ENCODE data around the gene POU6F1. TPM values are rescaled to one million over a fixed set of nuclear protein-coding genes. Genes with fewer than 3 reads are reported as not detected.

The POU6F1 gene
- total and polyA plus RNA-seq, 2 experiments from 2014 or later: 3.2 to 6.3 TPM

- H3K4me2 ChIP-seq: no peak overlapping the region
- no peaks in the 10 kb centered on the region for H3K9me3 ChIP-seq (ENCODE audit: low read depth)
- TF ChIP-seq CTCF (IDR thresholded peaks at IDR 0.05; ENCODE audit: poor library complexity) (no peak), EZH2 (IDR thresholded peaks at IDR 0.05; ENCODE audit: borderline replicate concordance) (no peak), EZH2phosphoT487 (IDR thresholded peaks at IDR 0.05; ENCODE audit: low read depth, severe bottlenecking, unreplicated experiment) (no peak)
- H2AFZ ChIP-seq: no peak overlapping the region
- H3K9me2 ChIP-seq (replicated peaks; ENCODE audit: insufficient read depth): no peaks in the 10 kb centered on the region
- no peaks in the 10 kb centered on the region for H3K36me3 ChIP-seq (replicated peaks; ENCODE audit: insufficient read depth, low read depth)
- H3K4me3 ChIP-seq: no peak overlapping the region
- no peaks in the 10 kb centered on the region for H3K4me1 ChIP-seq (ENCODE audit: insufficient read depth)
- H4K20me1 ChIP-seq (ENCODE audit: insufficient read depth, poor library complexity, severe bottlenecking): no peaks in the 10 kb centered on the region
- H3K27me3 ChIP-seq: no peaks in the 10 kb centered on the region
- DNase-seq (ENCODE audit: low spot score): no peak
- 97% methylated on average over 9 of the region's 9 CpGs for WGBS (ENCODE audit: low lambda C conversion rate, missing lambda C conversion rate)
- H3K79me2 ChIP-seq: no peaks in the 10 kb centered on the region
- no peak overlapping the region for H3K27ac ChIP-seq
Measured at GRCh38 chr12:51196547-51196946, 21.3 kb downstream of the POU6F1 start.

GRCh38 chr12:51195841-51196240 lies 22.0 kb downstream of the POU6F1 start:
- Histone ChIP-seq H4K20me1 (ENCODE audit: insufficient read depth, poor library complexity, severe bottlenecking) (no peaks in the 10 kb centered on the region), H3K4me3 (no peak overlapping the region), H3K4me2 (no peak overlapping the region), H3K27me3 (no peaks in the 10 kb centered on the region), H3K9me3 (ENCODE audit: low read depth) (no peaks in the 10 kb centered on the region), H2AFZ (no peak overlapping the region), H3K9me2 (replicated peaks; ENCODE audit: insufficient read depth) (no peaks in the 10 kb centered on the region), H3K36me3 (replicated peaks; ENCODE audit: insufficient read depth, low read depth) (no peaks in the 10 kb centered on the region), H3K27ac (no peak overlapping the region), H3K4me1 (ENCODE audit: insufficient read depth) (no peaks in the 10 kb centered on the region), H3K79me2 (no peaks in the 10 kb centered on the region)
- no peak for DNase-seq (ENCODE audit: low spot score)
- over 99% methylated on average over 7 of the region's 7 CpGs for whole genome bisulfite sequencing (ENCODE audit: low lambda C conversion rate, missing lambda C conversion rate)
- no peak for TF ChIP-seq EZH2phosphoT487 (IDR thresholded peaks at IDR 0.05; ENCODE audit: low read depth, severe bottlenecking, unreplicated experiment)
- no peak for TF ChIP-seq CTCF (IDR thresholded peaks at IDR 0.05; ENCODE audit: poor library complexity)
- no peak for TF ChIP-seq EZH2 (IDR thresholded peaks at IDR 0.05; ENCODE audit: borderline replicate concordance)

- Histone ChIP-seq H3K9me2 (replicated peaks; ENCODE audit: insufficient read depth) (no peaks in the 10 kb centered on the region), H3K27me3 (no peaks in the 10 kb centered on the region), H3K27ac (no peak overlapping the region), H3K79me2 (no peaks in the 10 kb centered on the region), H2AFZ (no peak overlapping the region), H3K36me3 (replicated peaks; ENCODE audit: insufficient read depth, low read depth) (no peaks in the 10 kb centered on the region), H3K4me3 (no peak overlapping the region), H3K4me2 (no peak overlapping the region), H4K20me1 (ENCODE audit: insufficient read depth, poor library complexity, severe bottlenecking) (no peaks in the 10 kb centered on the region), H3K4me1 (ENCODE audit: insufficient read depth) (no peaks in the 10 kb centered on the region), H3K9me3 (ENCODE audit: low read depth) (no peaks in the 10 kb centered on the region)
- TF ChIP-seq CTCF (IDR thresholded peaks at IDR 0.05; ENCODE audit: poor library complexity) (no peak), EZH2 (IDR thresholded peaks at IDR 0.05; ENCODE audit: borderline replicate concordance) (no peak), EZH2phosphoT487 (IDR thresholded peaks at IDR 0.05; ENCODE audit: low read depth, severe bottlenecking, unreplicated experiment) (no peak)
- DNase-seq (ENCODE audit: low spot score): no peak
- 98% methylated on average over 5 of the region's 5 CpGs for WGBS (ENCODE audit: low lambda C conversion rate, missing lambda C conversion rate)
Measured at GRCh38 chr12:51192284-51192671, 25.6 kb downstream of the POU6F1 start.

Measured in hepatocyte (in vitro differentiated cells).